ENCODE measurements around the gene SMIM31. TPM values are rescaled to one million over a fixed set of nuclear protein-coding genes. Genes with fewer than 3 reads are reported as not detected.

The SMIM31 gene
- polyA plus RNA-seq, 3 donors, result not detected

DNA sequence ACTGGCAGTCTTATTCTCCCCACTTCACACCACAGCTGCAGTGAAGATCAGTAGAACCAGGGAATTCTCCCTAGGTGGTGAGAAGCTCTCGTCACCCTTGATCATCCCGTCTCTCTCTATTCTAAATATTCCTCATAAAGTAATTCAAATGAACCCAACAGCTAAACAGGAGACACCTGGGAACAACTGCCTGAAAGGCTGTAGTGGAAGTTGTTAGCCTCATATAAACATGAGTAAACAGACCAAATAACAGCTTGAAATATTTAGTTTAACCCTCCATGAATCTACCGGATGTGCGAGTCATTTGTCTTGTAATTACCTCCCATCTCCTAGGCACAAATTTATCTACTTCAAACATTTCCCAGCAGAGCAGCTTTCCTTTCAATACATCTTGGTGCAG, 92.6 kb downstream of the SMIM31 start:
- Mint-ChIP-seq H3K27me3 (ENCODE audit: low read depth in 3 of 3) (no peaks in the 10 kb centered on the region), H3K4me3 (no peak overlapping the region), H3K9me3 (peaks cover 0 to 3% (median 2%) of the 10 kb centered on the region in 7 donors), H3K27ac (no peak overlapping the region), H3K4me1 (no peaks in the 10 kb centered on the region), H3K36me3 (no peaks in the 10 kb centered on the region)
- Histone ChIP-seq H3K4me3 (replicated peaks in 1 of 3; ENCODE audit: low read depth in 2 of 3, low read length in 3 of 3) (no peak overlapping the region), H3K9me3 (replicated peaks in 1 of 2; ENCODE audit: control insufficient read depth in 1 of 2, insufficient read depth in 1 of 2, low read length in 2 of 2) (no peaks in the 10 kb centered on the region), H3K4me1 (ENCODE audit: control insufficient read depth in 1 of 2, insufficient read depth in 2 of 2, low read length in 2 of 2) (no peaks in the 10 kb centered on the region), H3K79me2 (ENCODE audit: insufficient read depth, low read length) (no peaks in the 10 kb centered on the region), H3K27me3 (ENCODE audit: control insufficient read depth in 2 of 2, insufficient read depth in 2 of 2, low read length in 2 of 2) (no peaks in the 10 kb centered on the region), H3K36me3 (replicated peaks in 1 of 2; ENCODE audit: control insufficient read depth in 1 of 2, insufficient read depth in 2 of 2, low read length in 2 of 2) (no peaks in the 10 kb centered on the region), H3K27ac (ENCODE audit: low read depth in 1 of 2, low read length in 2 of 2) (no peak overlapping the region), H2AFZ (ENCODE audit: insufficient read depth, low read depth, low read length, poor library complexity, severe bottlenecking) (no peak overlapping the region), H4K20me1 (ENCODE audit: insufficient read depth, low read length) (no peaks in the 10 kb centered on the region), H3K4me2 (replicated peaks; ENCODE audit: extremely low read depth, low read length, poor library complexity, severe bottlenecking) (no peak overlapping the region), H3K9ac (ENCODE audit: insufficient read depth, low read length, poor library complexity, severe bottlenecking) (no peak overlapping the region)
- TF ChIP-seq, protein P1, sequence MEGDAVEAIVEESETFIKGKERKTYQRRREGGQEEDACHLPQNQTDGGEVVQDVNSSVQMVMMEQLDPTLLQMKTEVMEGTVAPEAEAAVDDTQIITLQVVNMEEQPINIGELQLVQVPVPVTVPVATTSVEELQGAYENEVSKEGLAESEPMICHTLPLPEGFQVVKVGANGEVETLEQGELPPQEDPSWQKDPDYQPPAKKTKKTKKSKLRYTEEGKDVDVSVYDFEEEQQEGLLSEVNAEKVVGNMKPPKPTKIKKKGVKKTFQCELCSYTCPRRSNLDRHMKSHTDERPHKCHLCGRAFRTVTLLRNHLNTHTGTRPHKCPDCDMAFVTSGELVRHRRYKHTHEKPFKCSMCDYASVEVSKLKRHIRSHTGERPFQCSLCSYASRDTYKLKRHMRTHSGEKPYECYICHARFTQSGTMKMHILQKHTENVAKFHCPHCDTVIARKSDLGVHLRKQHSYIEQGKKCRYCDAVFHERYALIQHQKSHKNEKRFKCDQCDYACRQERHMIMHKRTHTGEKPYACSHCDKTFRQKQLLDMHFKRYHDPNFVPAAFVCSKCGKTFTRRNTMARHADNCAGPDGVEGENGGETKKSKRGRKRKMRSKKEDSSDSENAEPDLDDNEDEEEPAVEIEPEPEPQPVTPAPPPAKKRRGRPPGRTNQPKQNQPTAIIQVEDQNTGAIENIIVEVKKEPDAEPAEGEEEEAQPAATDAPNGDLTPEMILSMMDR (IDR thresholded peaks at IDR 0.05), result no peak
- intact Hi-C loops (cut with micrococcal nuclease), result no loop called here
- DNase-seq, result no peak
- 83% methylated on average over 2 of the region's 4 CpGs for WGBS (ENCODE audit: insufficient coverage)

DNA sequence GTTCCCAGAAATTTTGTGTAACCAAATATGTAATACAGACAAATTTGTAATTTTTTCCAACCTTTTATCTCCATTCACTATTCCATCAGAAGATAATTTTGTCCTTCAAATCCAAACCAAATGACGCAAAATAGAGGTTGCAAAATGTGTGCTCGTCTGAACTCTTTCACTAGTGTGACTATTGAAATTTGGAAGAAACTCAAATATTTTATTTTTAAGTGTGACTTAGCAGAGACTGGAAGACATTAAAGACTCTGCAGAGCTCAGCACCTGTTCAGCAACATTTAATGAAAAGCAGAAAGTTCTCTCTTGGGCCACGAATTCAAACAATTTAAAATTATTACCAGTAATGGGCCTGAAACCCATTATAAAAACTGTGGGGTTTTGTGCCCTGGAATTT, 93.1 kb downstream of the SMIM31 start:
- Mint-ChIP-seq H3K27ac (no peak overlapping the region), H3K4me1 (no peaks in the 10 kb centered on the region)
- intact Hi-C loops (cut with micrococcal nuclease), result no loop called here

More for the DNA sequence above, 93.1 kb downstream of the SMIM31 start:
- TF ChIP-seq, protein P1 (IDR thresholded peaks at IDR 0.05), result no peak
- Histone ChIP-seq H4K20me1 (ENCODE audit: insufficient read depth, low read length) (no peaks in the 10 kb centered on the region), H2AFZ (ENCODE audit: insufficient read depth, low read depth, low read length, poor library complexity, severe bottlenecking) (no peak overlapping the region), H3K27me3 (ENCODE audit: control insufficient read depth in 2 of 2, insufficient read depth in 2 of 2, low read length in 2 of 2) (no peaks in the 10 kb centered on the region), H3K79me2 (ENCODE audit: insufficient read depth, low read length) (no peaks in the 10 kb centered on the region), H3K36me3 (replicated peaks in 1 of 2; ENCODE audit: control insufficient read depth in 1 of 2, insufficient read depth in 2 of 2, low read length in 2 of 2) (no peaks in the 10 kb centered on the region), H3K4me1 (ENCODE audit: control insufficient read depth in 1 of 2, insufficient read depth in 2 of 2, low read length in 2 of 2) (no peaks in the 10 kb centered on the region), H3K9ac (ENCODE audit: insufficient read depth, low read length, poor library complexity, severe bottlenecking) (no peak overlapping the region), H3K4me2 (replicated peaks; ENCODE audit: extremely low read depth, low read length, poor library complexity, severe bottlenecking) (no peak overlapping the region), H3K27ac (ENCODE audit: low read depth in 1 of 2, low read length in 2 of 2) (no peak overlapping the region), H3K4me3 (replicated peaks in 1 of 3; ENCODE audit: low read depth in 2 of 3, low read length in 3 of 3) (no peak overlapping the region), H3K9me3 (replicated peaks in 1 of 2; ENCODE audit: control insufficient read depth in 1 of 2, insufficient read depth in 1 of 2, low read length in 2 of 2) (no peaks in the 10 kb centered on the region)
- Mint-ChIP-seq H3K4me3 (no peak overlapping the region), H3K9me3 (peaks cover 0 to 8% (median 2%) of the 10 kb centered on the region in 7 donors), H3K27me3 (ENCODE audit: low read depth in 3 of 3) (no peaks in the 10 kb centered on the region), H3K36me3 (no peaks in the 10 kb centered on the region)
- WGBS (ENCODE audit: insufficient coverage), result no CpG with 5 or more reads among the region's 3 CpGs
- no peak for DNase-seq
